GM06990 (cell line): Measurements from ENCODE around the gene LFNG.

Experiments used
- DNase-seq: peaks from one replicate; pipeline ENCODE4 v3.0.0-alpha.2; 2011; ENCODE audit not compliant: insufficient read length; ENCODE audit errors: extremely low read depth
- H3K27me3 ChIP-seq: replicated peaks from 2 replicates; pipeline ENCODE4 v1.6.0; 2011; ENCODE audit warnings: low read length; ENCODE audit not compliant: control insufficient read depth, insufficient read depth
- H3K36me3 ChIP-seq: 2 replicates; pipeline ENCODE4 v1.5.1; 2011; ENCODE audit warnings: low read length; ENCODE audit not compliant: control insufficient read depth, insufficient read depth
- H3K4me3 ChIP-seq: replicated peaks from 2 replicates; pipeline ENCODE4 v1.5.1; 2011; ENCODE audit warnings: low read depth, mild to moderate bottlenecking, control low read depth, low read length
- TF ChIP-seq, protein P1 (sequence below): IDR thresholded peaks from 2 replicates; pipeline ENCODE4 v1.5.1; 2011; ENCODE audit warnings: low read length, control low read depth, mild to moderate bottlenecking, inconsistent platforms; ENCODE audit not compliant: insufficient read depth, poor library complexity, severe bottlenecking

Gene LFNG

DNA sequence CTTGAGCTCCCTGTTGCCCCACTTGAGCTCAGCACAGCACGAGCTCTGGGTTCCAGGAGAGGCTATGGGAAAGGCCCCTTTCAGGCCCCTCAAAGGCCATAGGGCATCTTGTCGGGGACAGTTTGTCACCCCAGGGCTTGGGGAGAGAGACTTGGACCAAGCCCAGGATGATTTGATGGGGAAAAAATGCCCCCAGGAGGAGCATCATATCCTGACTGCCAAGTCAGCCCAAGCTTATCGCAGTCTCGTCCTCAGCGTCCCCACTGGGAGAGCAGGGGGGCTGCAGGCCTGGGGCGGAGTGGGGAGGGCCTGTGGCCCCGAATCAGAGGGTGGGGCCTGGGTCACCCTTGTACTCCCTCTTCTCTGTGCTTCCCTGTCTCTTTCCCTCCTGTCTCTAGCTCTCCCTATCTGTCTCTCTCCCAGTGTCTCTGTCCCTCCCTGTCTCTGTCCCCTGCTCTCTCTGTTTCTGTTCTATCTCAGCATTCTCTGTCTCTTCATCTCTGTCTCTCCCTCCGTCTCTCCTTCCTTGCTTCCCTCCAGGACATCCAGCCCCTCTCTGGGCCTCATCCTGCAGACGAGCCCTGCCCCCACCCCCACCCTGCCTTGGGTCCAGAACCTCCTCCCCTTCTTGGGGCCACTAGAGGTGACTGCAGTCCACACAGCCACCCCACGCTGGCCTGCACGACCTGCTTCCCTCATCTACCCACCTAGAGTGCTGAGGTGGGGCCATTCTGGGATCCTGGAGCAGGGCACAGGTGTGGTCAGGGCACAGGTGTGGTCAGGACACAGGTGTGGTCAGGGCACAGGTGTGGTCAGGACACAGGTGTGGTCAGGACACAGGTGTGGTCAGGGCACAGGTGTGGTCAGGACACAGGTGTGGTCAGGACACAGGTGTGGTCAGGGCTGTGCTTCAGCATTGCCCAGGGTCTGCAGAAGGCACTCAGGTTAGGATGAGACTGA lies 26.1 kb upstream of the LFNG start:
- TF ChIP-seq, protein P1, sequence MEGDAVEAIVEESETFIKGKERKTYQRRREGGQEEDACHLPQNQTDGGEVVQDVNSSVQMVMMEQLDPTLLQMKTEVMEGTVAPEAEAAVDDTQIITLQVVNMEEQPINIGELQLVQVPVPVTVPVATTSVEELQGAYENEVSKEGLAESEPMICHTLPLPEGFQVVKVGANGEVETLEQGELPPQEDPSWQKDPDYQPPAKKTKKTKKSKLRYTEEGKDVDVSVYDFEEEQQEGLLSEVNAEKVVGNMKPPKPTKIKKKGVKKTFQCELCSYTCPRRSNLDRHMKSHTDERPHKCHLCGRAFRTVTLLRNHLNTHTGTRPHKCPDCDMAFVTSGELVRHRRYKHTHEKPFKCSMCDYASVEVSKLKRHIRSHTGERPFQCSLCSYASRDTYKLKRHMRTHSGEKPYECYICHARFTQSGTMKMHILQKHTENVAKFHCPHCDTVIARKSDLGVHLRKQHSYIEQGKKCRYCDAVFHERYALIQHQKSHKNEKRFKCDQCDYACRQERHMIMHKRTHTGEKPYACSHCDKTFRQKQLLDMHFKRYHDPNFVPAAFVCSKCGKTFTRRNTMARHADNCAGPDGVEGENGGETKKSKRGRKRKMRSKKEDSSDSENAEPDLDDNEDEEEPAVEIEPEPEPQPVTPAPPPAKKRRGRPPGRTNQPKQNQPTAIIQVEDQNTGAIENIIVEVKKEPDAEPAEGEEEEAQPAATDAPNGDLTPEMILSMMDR: no peak
- Histone ChIP-seq H3K27me3 (no peaks in the 10 kb centered on the region; the same call in 1 of the 2 replicates), H3K36me3 (no peaks in the 10 kb centered on the region), H3K4me3 (no peak overlapping the region)
- DNase-seq: no peak

DNA sequence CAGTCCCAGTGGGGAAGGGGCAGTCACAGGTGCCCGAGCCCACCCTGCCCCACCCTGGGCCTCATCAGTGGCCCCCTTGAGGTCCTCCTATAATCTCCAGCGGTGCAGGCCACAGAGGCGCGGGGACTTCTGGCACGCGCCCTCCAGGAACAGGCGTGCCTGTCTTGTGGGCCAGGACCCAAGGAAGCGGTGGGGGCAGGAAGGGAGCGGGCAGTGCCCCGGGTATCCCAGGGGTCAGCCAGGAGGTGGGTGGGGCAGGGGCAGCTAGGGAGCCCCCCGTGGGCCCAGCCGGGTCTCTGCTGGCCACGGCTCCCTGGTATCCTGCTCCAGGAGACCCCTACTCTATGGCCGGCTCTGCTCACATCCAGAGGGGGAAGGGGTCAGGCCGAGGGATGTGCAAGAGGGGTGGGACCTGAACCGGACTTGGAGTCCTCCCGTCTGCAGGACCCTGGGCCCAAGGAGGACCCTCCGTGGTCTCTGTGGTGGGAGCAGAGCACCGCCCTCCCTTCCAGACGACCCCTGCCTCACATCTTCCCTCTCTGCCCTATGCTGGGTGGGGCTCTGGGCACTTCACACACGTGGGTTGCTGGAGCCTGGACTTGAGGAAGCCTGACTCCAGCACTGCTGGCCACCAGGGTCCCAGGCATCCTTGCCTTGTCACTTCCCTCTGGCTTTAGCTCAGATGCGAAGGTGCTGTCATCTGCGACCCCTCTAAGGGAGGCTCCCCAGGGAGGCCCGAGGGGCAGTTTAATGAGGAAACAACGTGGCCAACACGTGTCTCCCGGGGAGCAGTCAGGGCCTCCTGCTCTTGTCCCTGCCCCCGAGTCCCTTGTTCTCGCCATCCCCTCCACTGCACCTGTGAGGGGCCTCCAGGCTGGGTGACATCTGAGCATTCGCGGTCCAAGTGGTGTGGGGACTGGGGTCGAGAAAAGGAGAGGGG lies 25.1 kb upstream of the LFNG start:
- TF ChIP-seq, protein P1: no peak
- no peak overlapping the region for H3K4me3 ChIP-seq
- H3K36me3 ChIP-seq: no peaks in the 10 kb centered on the region
- H3K27me3 ChIP-seq: no peaks in the 10 kb centered on the region; the same call in 1 of the 2 replicates
- no peak for DNase-seq

DNA sequence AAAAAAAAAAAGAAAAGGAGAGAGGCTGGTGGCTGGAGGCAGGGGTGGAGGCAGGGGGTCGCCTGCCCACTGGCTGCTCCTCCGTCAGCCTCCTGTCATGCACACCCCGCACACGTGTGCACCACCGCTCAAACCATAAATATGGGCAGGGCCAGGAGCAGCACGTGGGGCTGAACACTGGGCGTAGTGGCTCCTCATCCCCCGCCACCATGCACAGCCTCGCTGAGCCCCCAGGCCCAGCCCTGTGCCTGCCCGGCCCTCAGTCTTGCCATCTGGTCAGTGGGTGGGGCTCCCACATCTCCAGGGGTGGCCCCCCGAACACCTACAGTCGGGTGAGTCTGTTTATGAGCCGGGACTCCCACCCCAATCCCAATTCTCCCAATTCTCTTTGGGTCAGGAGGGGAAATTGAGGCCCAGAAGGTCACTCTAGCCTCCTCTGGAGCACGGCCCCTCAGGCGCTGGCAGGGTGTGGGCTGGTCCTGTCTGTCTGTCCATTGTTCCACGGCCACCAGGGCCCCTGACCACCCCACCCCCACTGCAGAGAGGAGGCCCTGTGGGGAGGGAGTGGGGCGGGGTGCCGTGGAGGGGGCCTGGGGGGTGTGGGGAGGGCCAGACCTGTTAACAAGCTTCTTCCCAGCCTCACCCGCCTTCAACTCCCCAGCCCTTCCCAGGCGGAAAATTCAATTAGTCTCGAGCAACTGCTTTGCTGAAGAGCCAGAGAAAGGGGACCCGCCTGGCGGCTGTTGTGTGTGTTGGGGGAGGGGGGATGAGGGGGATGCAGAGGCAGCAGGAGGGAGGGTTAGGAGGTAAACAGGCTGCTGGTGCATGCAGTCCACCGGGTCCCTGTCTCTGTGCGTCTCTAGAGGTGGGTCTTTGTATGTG lies 23.9 kb upstream of the LFNG start:
- Histone ChIP-seq H3K36me3 (no peaks in the 10 kb centered on the region), H3K27me3 (no peaks in the 10 kb centered on the region; the same call in 1 of the 2 replicates), H3K4me3 (no peak overlapping the region)
- TF ChIP-seq, protein P1: no peak
- no peak for DNase-seq

DNA sequence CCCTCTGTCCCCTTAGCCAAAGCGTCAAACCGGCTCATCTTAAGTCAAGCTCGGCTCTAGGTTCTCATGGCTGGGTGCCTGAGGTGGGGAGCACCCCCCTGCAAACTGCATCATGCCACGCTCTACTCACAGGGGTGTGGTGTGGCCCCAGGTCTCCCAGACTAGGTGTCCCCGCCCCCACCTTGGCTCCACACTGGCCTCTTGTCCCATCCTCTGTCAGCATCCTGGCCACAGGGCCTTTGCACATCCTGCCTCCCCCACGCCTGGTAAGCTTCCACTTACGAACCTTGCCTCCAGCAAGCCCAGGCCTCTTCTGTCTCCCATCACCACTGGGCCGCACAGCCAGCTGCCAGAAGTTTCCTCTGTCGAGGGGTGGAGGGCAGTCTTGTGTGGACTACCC lies 23.2 kb upstream of the LFNG start:
- TF ChIP-seq, protein P1: no peak
- DNase-seq: no peak
- Histone ChIP-seq H3K4me3 (no peak overlapping the region), H3K27me3 (no peaks in the 10 kb centered on the region; the same call in 1 of the 2 replicates), H3K36me3 (no peaks in the 10 kb centered on the region)

DNA sequence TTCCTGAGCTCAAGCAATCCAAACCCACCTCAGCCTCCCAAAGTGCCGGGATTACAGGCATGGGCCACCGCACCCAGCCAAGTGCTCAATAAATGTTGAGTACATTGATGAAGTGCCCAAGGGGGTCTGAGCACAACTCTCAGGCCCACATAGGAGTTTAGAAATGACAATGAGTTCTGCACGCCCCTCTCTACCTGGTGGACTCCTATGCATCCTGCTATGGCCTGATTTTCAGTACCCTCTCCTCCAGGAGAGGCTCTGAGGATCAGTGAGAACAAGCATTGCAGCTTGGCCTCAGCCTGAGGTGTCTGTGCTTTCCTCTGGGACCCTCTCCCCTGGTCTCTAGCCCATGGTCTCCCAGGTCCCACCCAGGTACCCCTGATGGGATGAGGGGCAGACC lies 22.5 kb upstream of the LFNG start:
- Histone ChIP-seq H3K4me3 (no peak overlapping the region), H3K27me3 (no peaks in the 10 kb centered on the region; the same call in 1 of the 2 replicates), H3K36me3 (no peaks in the 10 kb centered on the region)
- DNase-seq: no peak
- TF ChIP-seq, protein P1: no peak
